ENCODE data around the gene DGKA.

DNA sequence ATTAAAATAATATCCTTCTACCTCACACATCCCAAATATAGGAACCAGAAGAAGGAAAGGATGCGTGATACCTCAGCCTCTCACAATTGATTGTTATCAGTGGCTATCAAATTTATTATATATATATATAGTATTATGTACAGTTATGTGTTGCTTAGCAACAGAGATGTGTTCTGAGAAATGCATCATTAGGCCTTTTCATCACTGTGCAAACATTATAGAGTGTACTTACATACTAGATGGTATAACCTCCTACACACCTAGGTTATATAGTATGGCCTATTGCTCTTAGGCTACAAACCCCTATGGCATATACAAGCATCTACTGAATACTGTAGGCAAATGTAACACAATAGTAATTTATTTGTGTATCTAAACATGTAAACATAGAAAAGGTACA, 37.2 kb upstream of the DGKA start:
- TF ChIP-seq RAD21 (IDR thresholded peaks at IDR 0.05; ENCODE audit: low read length), result no peak
- no peak for TF ChIP-seq NFIC (IDR thresholded peaks at IDR 0.05; ENCODE audit: borderline replicate concordance)
- TF ChIP-seq, protein P1, sequence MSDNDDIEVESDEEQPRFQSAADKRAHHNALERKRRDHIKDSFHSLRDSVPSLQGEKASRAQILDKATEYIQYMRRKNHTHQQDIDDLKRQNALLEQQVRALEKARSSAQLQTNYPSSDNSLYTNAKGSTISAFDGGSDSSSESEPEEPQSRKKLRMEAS (IDR thresholded peaks at IDR 0.05; ENCODE audit: low read depth), result no peak
- TF ChIP-seq, protein P2, sequence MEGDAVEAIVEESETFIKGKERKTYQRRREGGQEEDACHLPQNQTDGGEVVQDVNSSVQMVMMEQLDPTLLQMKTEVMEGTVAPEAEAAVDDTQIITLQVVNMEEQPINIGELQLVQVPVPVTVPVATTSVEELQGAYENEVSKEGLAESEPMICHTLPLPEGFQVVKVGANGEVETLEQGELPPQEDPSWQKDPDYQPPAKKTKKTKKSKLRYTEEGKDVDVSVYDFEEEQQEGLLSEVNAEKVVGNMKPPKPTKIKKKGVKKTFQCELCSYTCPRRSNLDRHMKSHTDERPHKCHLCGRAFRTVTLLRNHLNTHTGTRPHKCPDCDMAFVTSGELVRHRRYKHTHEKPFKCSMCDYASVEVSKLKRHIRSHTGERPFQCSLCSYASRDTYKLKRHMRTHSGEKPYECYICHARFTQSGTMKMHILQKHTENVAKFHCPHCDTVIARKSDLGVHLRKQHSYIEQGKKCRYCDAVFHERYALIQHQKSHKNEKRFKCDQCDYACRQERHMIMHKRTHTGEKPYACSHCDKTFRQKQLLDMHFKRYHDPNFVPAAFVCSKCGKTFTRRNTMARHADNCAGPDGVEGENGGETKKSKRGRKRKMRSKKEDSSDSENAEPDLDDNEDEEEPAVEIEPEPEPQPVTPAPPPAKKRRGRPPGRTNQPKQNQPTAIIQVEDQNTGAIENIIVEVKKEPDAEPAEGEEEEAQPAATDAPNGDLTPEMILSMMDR (IDR thresholded peaks at IDR 0.05), result no peak
- TF ChIP-seq EP300 (IDR thresholded peaks at IDR 0.05; ENCODE audit: borderline replicate concordance in 1 of 2, low read depth in 1 of 2, low read length in 1 of 2), result no peak
- no peak for TF ChIP-seq TAF1 (IDR thresholded peaks at IDR 0.05; ENCODE audit: borderline replicate concordance, low read depth, low read length)
- TF ChIP-seq SIN3A (IDR thresholded peaks at IDR 0.05; ENCODE audit: borderline replicate concordance, low read depth, low read length), result no peak
- TF ChIP-seq, protein P3, sequence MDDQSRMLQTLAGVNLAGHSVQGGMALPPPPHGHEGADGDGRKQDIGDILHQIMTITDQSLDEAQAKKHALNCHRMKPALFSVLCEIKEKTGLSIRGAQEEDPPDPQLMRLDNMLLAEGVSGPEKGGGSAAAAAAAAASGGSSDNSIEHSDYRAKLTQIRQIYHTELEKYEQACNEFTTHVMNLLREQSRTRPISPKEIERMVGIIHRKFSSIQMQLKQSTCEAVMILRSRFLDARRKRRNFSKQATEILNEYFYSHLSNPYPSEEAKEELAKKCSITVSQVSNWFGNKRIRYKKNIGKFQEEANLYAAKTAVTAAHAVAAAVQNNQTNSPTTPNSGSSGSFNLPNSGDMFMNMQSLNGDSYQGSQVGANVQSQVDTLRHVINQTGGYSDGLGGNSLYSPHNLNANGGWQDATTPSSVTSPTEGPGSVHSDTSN (IDR thresholded peaks at IDR 0.05), result no peak
